ENCODE data around the gene ALDH9A1.
A peak's percentile ranks its signal among the peaks of the same experiment; 100 is the strongest.
"Not testable (repeated sequence)": the region's sequence is repeated elsewhere in the genome, so short reads cannot be mapped to it uniquely, and the experiment has no call there.

The ALDH9A1 gene

GRCh38 chr1:165686121-165686970 lies 12.0 kb downstream of the ALDH9A1 start:
- no peak for DNase-seq

GRCh38 chr1:165683848-165684485 lies 14.4 kb downstream of the ALDH9A1 start:
- no peak for DNase-seq

GRCh38 chr1:165680773-165681172 lies 17.6 kb downstream of the ALDH9A1 start:
- not testable (repeated sequence) for DNase-seq

GRCh38 chr1:165680303-165680702 lies 18.1 kb downstream of the ALDH9A1 start:
- no peak for DNase-seq

- no peak for DNase-seq
These were observed 18.9 kb downstream of the ALDH9A1 start for GRCh38 chr1:165679282-165680036.

- no peak for DNase-seq
These were observed 19.9 kb downstream of the ALDH9A1 start for GRCh38 chr1:165678509-165678908.

- peak in 1 of 3 experiments; percentile 22 for DNase-seq
These were observed 22.6 kb downstream of the ALDH9A1 start for GRCh38 chr1:165675794-165676193.

- DNase-seq: no peak
These were observed 23.8 kb downstream of the ALDH9A1 start for GRCh38 chr1:165674599-165674998.

- no peak for DNase-seq
These were observed 26.8 kb downstream of the ALDH9A1 start for GRCh38 chr1:165671526-165671925.

GRCh38 chr1:165668184-165668583 lies 30.2 kb downstream of the ALDH9A1 start:
- DNase-seq: no peak

GRCh38 chr1:165666152-165666825 lies 32.1 kb downstream of the ALDH9A1 start:
- peak in 1 of 3 experiments; percentile 26 for DNase-seq

GRCh38 chr1:165662186-165662585 lies 36.2 kb downstream of the ALDH9A1 start:
- DNase-seq: no peak

GRCh38 chr1:165661703-165662102 lies 36.7 kb downstream of the ALDH9A1 start:
- DNase-seq: no peak

- no peak for DNase-seq
These were observed 38.8 kb downstream of the ALDH9A1 start for GRCh38 chr1:165659581-165659895.

GRCh38 chr1:165658766-165659580 lies 39.4 kb downstream of the ALDH9A1 start:
- not testable (repeated sequence) for DNase-seq

GRCh38 chr1:165650981-165651625 lies 47.3 kb downstream of the ALDH9A1 start:
- DNase-seq: no peak

- no peak for DNase-seq
These were observed 49.3 kb downstream of the ALDH9A1 start for GRCh38 chr1:165648919-165649572.

- no peak for DNase-seq
These were observed 50.4 kb downstream of the ALDH9A1 start for GRCh38 chr1:165647970-165648369.

- DNase-seq: no peak
These were observed 50.8 kb downstream of the ALDH9A1 start for GRCh38 chr1:165647517-165647916.

- no peak for DNase-seq
These were observed 52.6 kb downstream of the ALDH9A1 start for GRCh38 chr1:165645654-165646366.
